K562 (cell line): ENCODE data around the gene CEP95. TPM values are rescaled to one million over a fixed set of nuclear protein-coding genes. Genes with fewer than 3 reads are reported as not detected.

Experiments
- ATAC-seq: fragments of 200-7000 bp; cut with Tn5 transposase; 3 replicates; pipeline ENCODE4 v1.9.1; 2020; ENCODE audit warnings: moderate library complexity
- BruUV-seq: library from RNA; stranded (reverse); fragments of 400-500 nt; replicated peaks from 2 replicates; lab custom pipeline; 2021; lab: Mats Ljungman, UMichigan
- CTCF ChIA-PET: fragments of 300-600 bp; formaldehyde crosslinking; extraction: SDS; loops from one replicate; lab custom pipeline; 2021; ENCODE audit warnings: low intra/inter-chr PET ratio; lab: Yijun Ruan, JAX
- POLR2A ChIA-PET: fragments of 300-600, 350-650 bp; sonication (Branson Sonifier 250); formaldehyde crosslinking; extraction: SDS; loops from one replicate; lab custom pipeline; 2021; ENCODE audit warnings: antibody characterized with exemption, inconsistent platforms; lab: Yijun Ruan, JAX
- DNase-seq, 4 experiments: peaks; one replicate each; pipeline versions ENCODE4 v3.0.0 to v3.0.0-alpha.2; 2011 to 2018; ENCODE audit warnings: low spot score in 3 of 4, mixed read lengths in 3 of 4; ENCODE audit errors: extremely low read depth in 1 of 4
- FAIRE-seq: peaks from 2 replicates; lab custom pipeline; 2011; peaks lifted over from hg19 to GRCh38; lab: Jason Lieb, UNC
- H2AFZ ChIP-seq: 2 replicates; pipeline ENCODE4 v1.6.0; 2011; ENCODE audit warnings: low read depth, low read length, control low read depth, inconsistent platforms
- H3K27ac ChIP-seq: fragments of 200-600 bp; 3 replicates; pipeline ENCODE4 v1.8.0; 2011; ENCODE audit warnings: low read depth, mild to moderate bottlenecking, control low read depth, inconsistent platforms, low read length, moderate library complexity, mixed read lengths; ENCODE audit errors: extremely low read depth
- H3K27me3 ChIP-seq, 2 experiments: fragments of 300-600 bp in 1 of 2; 2 replicates in 1 of 2; 3 replicates in 1 of 2; pipeline versions ENCODE4 v1.6.0 to v1.8.0; 2011; ENCODE audit warnings: inconsistent platforms in 2 of 2, low read length in 2 of 2, mild to moderate bottlenecking in 1 of 2, mixed read lengths in 1 of 2, moderate library complexity in 1 of 2; ENCODE audit not compliant: control insufficient read depth in 2 of 2, insufficient read depth in 2 of 2
- H3K36me3 ChIP-seq: fragments of 300-600 bp; 3 replicates; pipeline ENCODE4 v1.8.0; 2011; ENCODE audit warnings: mild to moderate bottlenecking, low read length, inconsistent platforms; ENCODE audit not compliant: control insufficient read depth, insufficient read depth
- H3K4me1 ChIP-seq, 2 experiments: fragments of 200-600 bp in 1 of 2; replicated peaks in 1 of 2; 2 replicates in 1 of 2; 3 replicates in 1 of 2; pipeline versions ENCODE4 v1.5.1 to v1.8.0; 2011; ENCODE audit warnings: inconsistent platforms in 2 of 2, low read length in 2 of 2, mild to moderate bottlenecking in 1 of 2, mixed read lengths in 1 of 2, moderate library complexity in 1 of 2; ENCODE audit not compliant: control insufficient read depth in 2 of 2, insufficient read depth in 2 of 2
- H3K4me2 ChIP-seq: 2 replicates; pipeline ENCODE4 v1.6.1; 2011; ENCODE audit warnings: low read length, control low read depth, inconsistent platforms, mixed read lengths; ENCODE audit not compliant: insufficient read depth
- H3K4me3 ChIP-seq: fragments of 200-600 bp; sonication (generic), shearing (Covaris generic); 2 replicates; pipeline ENCODE4 v1.5.1; 2016; ENCODE audit warnings: control low read depth, inconsistent platforms
- H3K79me2 ChIP-seq: fragments of 200-600 bp; 3 replicates; pipeline ENCODE4 v1.8.0; 2011; ENCODE audit warnings: low read length, inconsistent platforms; ENCODE audit not compliant: control insufficient read depth, insufficient read depth
- H3K9ac ChIP-seq, 2 experiments: 2 replicates each; pipeline versions ENCODE4 v1.6.0 to v1.6.1; 2011; ENCODE audit warnings: low read depth in 2 of 2, low read length in 2 of 2, control low read depth in 1 of 2, inconsistent platforms in 1 of 2, mild to moderate bottlenecking in 1 of 2, mixed read lengths in 1 of 2; ENCODE audit not compliant: insufficient read depth in 1 of 2
- H3K9me1 ChIP-seq: one replicate; pipeline ENCODE4 v1.6.0; 2011; ENCODE audit warnings: inconsistent platforms, mild to moderate bottlenecking, low read length, moderate library complexity; ENCODE audit not compliant: control insufficient read depth, insufficient read depth
- H3K9me3 ChIP-seq: replicated peaks from 2 replicates; pipeline ENCODE4 v1.5.1; 2011; ENCODE audit warnings: low read depth, low read length, inconsistent platforms; ENCODE audit not compliant: control insufficient read depth, insufficient read depth
- H4K20me1 ChIP-seq: replicated peaks from 2 replicates; pipeline ENCODE4 v1.6.1; 2011; ENCODE audit warnings: low read length, inconsistent platforms, mixed read lengths; ENCODE audit not compliant: control insufficient read depth, insufficient read depth
- ATF2 ChIP-seq: sonication (generic); formaldehyde crosslinking; IDR thresholded peaks from 2 replicates; pipeline ENCODE4 v1.8.1; 2022; ENCODE audit warnings: missing genetic modification reagents
- HDGF ChIP-seq: fragments of 450-650 bp; IDR thresholded peaks from 2 replicates; pipeline ENCODE4 v1.6.1; 2016
- LARP7 ChIP-seq: fragments of 450-650 bp; IDR thresholded peaks from 2 replicates; pipeline ENCODE4 v1.6.1; 2016
- LEF1 ChIP-seq: fragments of 450-650 bp; IDR thresholded peaks from 2 replicates; pipeline ENCODE4 v1.6.1; 2016; ENCODE audit warnings: mild to moderate bottlenecking
- MAX ChIP-seq: sonication (generic); formaldehyde crosslinking; IDR thresholded peaks from 2 replicates; pipeline ENCODE4 v1.9.0; 2022; ENCODE audit warnings: mild to moderate bottlenecking, missing genetic modification reagents
- MGA ChIP-seq: fragments of 450-650 bp; IDR thresholded peaks from 2 replicates; pipeline ENCODE4 v1.6.1; 2016; ENCODE audit warnings: mild to moderate bottlenecking, moderate library complexity
- SAFB2 ChIP-seq: fragments of 200-400 bp; formaldehyde crosslinking; IDR thresholded peaks from 2 replicates; pipeline ENCODE4 v1.6.1; 2018; ENCODE audit warnings: borderline replicate concordance, low read length, low read depth, moderate library complexity; ENCODE audit not compliant: severe bottlenecking
- SLC30A9 ChIP-seq: fragments of 250-450 bp; sonication (Bioruptor Pico); IDR thresholded peaks from 2 replicates; pipeline ENCODE4 v1.8.0; 2022; ENCODE audit warnings: mild to moderate bottlenecking, moderate library complexity
- SPI1 ChIP-seq: IDR thresholded peaks from 2 replicates; pipeline ENCODE4 v1.6.1; 2011; ENCODE audit warnings: low read depth, low read length, control low read depth, borderline replicate concordance
- WGBS: fragments of 100-300 bp; shearing (Covaris generic); methylation state at CpG from one replicate; pipeline ENCODE4 v1.1.6; 2016; ENCODE audit warnings: low coverage, mixed read lengths; ENCODE audit not compliant: insufficient coverage; ENCODE audit errors: missing lambda C conversion rate; 5-methylcytosine and 5-hydroxymethylcytosine counted together
- in situ Hi-C: fragments of 300-500 bp; cut with MboI; formaldehyde crosslinking; loops from 4 replicates; pipeline ENCODE4 v1.15.0; 2018; ENCODE audit warnings: inconsistent platforms, mixed read lengths
- intact Hi-C: fragments of 100-400 bp; cut with micrococcal nuclease; formaldehyde crosslinking; loops from 2 replicates; pipeline ENCODE4 v1.14.2; 2022
- polyA plus RNA-seq, 8 experiments: library from polyadenylated mRNA; depleted of rRNA in 4 of 8; stranded (reverse) in 5 of 8; unstranded in 3 of 8; fragments of >200 nt; fragmentation: Nextera tagmentation in 2 of 8; fragmentation: Illumina TruSeq in 1 of 8; extraction: Ambion mirVana in 2 of 8; extraction: Trizol in 1 of 8; gene quantifications; 2 replicates each; pipeline versions ENCODE4 v1.2.1 to v1.2.3, GENCODE V29; 2011 to 2014; ENCODE audit warnings: inconsistent platforms in 1 of 8, missing spikeins in 1 of 8
- total RNA-seq, 7 experiments: library from RNA; depleted of rRNA in 6 of 7; stranded (reverse); fragments of >200 nt in 6 of 7; fragmentation: Illumina TruSeq in 2 of 7; extraction: Trizol in 2 of 7; gene quantifications; 2 replicates each; pipeline versions ENCODE4 v1.2.1 to v1.2.3, GENCODE V29; 2011 to 2021; ENCODE audit warnings: low replicate concordance in 1 of 7

The CEP95 gene
- total and polyA plus RNA-seq, 9 of the 15 experiments (the other 6 are each of a cell fraction or from before 2014, with no cell fraction given) = 26.7 to 80.7 (median 56.9) TPM

GRCh38 chr17:64585146-64585545 lies 78.4 kb downstream of the CEP95 start:
- BruUV-seq = no TSS peak
- 87% methylated on average over 2 of the region's 2 CpGs for WGBS
- in situ Hi-C loops (no loop called here), intact Hi-C loops (no loop called here)
- Histone ChIP-seq H3K79me2 (no peaks in the 10 kb centered on the region), H3K4me1 (no peaks in the 10 kb centered on the region), H3K4me3 (no peak overlapping the region), H4K20me1 (no peaks in the 10 kb centered on the region), H3K9me3 (no peaks in the 10 kb centered on the region), H3K4me2 (no peak overlapping the region), H3K9me1 (no peaks in the 10 kb centered on the region), H2AFZ (no peak overlapping the region), H3K27me3 (no peaks in the 10 kb centered on the region), H3K9ac (no peak overlapping the region), H3K36me3 (peaks cover 24% of the 10 kb centered on the region; the same call in 2 of the 3 replicates), H3K27ac (no peak overlapping the region)
- ChIA-PET CTCF (no interaction called here), POLR2A (interaction anchor here (0.9 to 1.1 kb wide), 2 partner anchors 10 to 19 kb away, joined by 3 read pairs; no protein-coding TSS in a partner anchor)
- ATAC-seq = no peak
- FAIRE-seq = no peak
- no peak for DNase-seq
- TF ChIP-seq ATF2 (CRISPR knock-in tag) = no peak
- no peak for TF ChIP-seq HDGF
- TF ChIP-seq LEF1 = no peak
- no peak for TF ChIP-seq SPI1
- TF ChIP-seq SLC30A9 = no peak
- TF ChIP-seq LARP7 = no peak
- TF ChIP-seq MAX (CRISPR knock-in tag) = no peak
- TF ChIP-seq MGA = no peak
- no peak for TF ChIP-seq SAFB2
